Activated T-cell treated with anti-CD3 and anti-CD28 coated beads, Interleukin-2, amount 50 U/mL, for 24 hours (primary cell): Measurements from ENCODE around the gene CNTNAP2.

Experiments used
- DNase-seq: peaks from one replicate; pipeline ENCODE4 v3.0.0-alpha.2; 2020
- H3K27ac Mint-ChIP-seq: 2 replicates; pipeline ENCODE4 v1.8.0; 2020; ENCODE audit warnings: mild to moderate bottlenecking, mixed read lengths
- H3K27me3 Mint-ChIP-seq: 2 replicates; pipeline ENCODE4 v1.8.0; 2020; ENCODE audit warnings: mixed read lengths
- H3K36me3 Mint-ChIP-seq: 2 replicates; pipeline ENCODE4 v1.8.0; 2020; ENCODE audit warnings: low read depth, mixed read lengths
- H3K4me1 Mint-ChIP-seq: 2 replicates; pipeline ENCODE4 v1.8.0; 2020; ENCODE audit warnings: low read depth, mixed read lengths
- H3K4me3 Mint-ChIP-seq: 2 replicates; pipeline ENCODE4 v1.8.0; 2020; ENCODE audit warnings: mild to moderate bottlenecking, moderate library complexity, mixed read lengths
- H3K9me3 Mint-ChIP-seq: 2 replicates; pipeline ENCODE4 v1.8.0; 2020; ENCODE audit warnings: mixed read lengths

The CNTNAP2 gene

GRCh38 chr7:147978201-147978600 is 1861.6 kb downstream of the CNTNAP2 start:
- no peak overlapping the region for H3K27ac Mint-ChIP-seq
- no peak for DNase-seq
- no peaks in the 10 kb centered on the region for H3K27me3 Mint-ChIP-seq
- no peaks in the 10 kb centered on the region for H3K9me3 Mint-ChIP-seq
- H3K4me3 Mint-ChIP-seq, result no peak overlapping the region
- H3K4me1 Mint-ChIP-seq, result no peaks in the 10 kb centered on the region
- H3K36me3 Mint-ChIP-seq, result no peaks in the 10 kb centered on the region

- Mint-ChIP-seq H3K36me3 (no peaks in the 10 kb centered on the region), H3K9me3 (no peaks in the 10 kb centered on the region), H3K4me3 (no peak overlapping the region)
Observed at GRCh38 chr7:147978651-147979050, 1862.0 kb downstream of the CNTNAP2 start.

GRCh38 chr7:147980826-147981813 is 1864.5 kb downstream of the CNTNAP2 start:
- no peaks in the 10 kb centered on the region for H3K27me3 Mint-ChIP-seq
- no peak overlapping the region for H3K27ac Mint-ChIP-seq
- no peaks in the 10 kb centered on the region for H3K4me1 Mint-ChIP-seq
- no peaks in the 10 kb centered on the region for H3K36me3 Mint-ChIP-seq
- H3K9me3 Mint-ChIP-seq, result no peaks in the 10 kb centered on the region
- H3K4me3 Mint-ChIP-seq, result no peak overlapping the region
- DNase-seq, result no peak

More at GRCh38 chr7:147978651-147979050, 1862.0 kb downstream of the CNTNAP2 start:
- no peak overlapping the region for H3K27ac Mint-ChIP-seq
- H3K4me1 Mint-ChIP-seq, result no peaks in the 10 kb centered on the region
- no peaks in the 10 kb centered on the region for H3K27me3 Mint-ChIP-seq
- DNase-seq, result no peak

- no peaks in the 10 kb centered on the region for H3K9me3 Mint-ChIP-seq
- no peak overlapping the region for H3K27ac Mint-ChIP-seq
- H3K27me3 Mint-ChIP-seq, result no peaks in the 10 kb centered on the region
- no peaks in the 10 kb centered on the region for H3K36me3 Mint-ChIP-seq
- no peak overlapping the region for H3K4me3 Mint-ChIP-seq
- no peaks in the 10 kb centered on the region for H3K4me1 Mint-ChIP-seq
- DNase-seq, result no peak
Observed at GRCh38 chr7:147982307-147982706, 1865.7 kb downstream of the CNTNAP2 start.

GRCh38 chr7:147984265-147984664 is 1867.7 kb downstream of the CNTNAP2 start:
- no peaks in the 10 kb centered on the region for H3K36me3 Mint-ChIP-seq
- no peak overlapping the region for H3K4me3 Mint-ChIP-seq
- no peaks in the 10 kb centered on the region for H3K4me1 Mint-ChIP-seq
- no peak overlapping the region for H3K27ac Mint-ChIP-seq
- H3K9me3 Mint-ChIP-seq, result no peaks in the 10 kb centered on the region
- DNase-seq, result no peak
- no peaks in the 10 kb centered on the region for H3K27me3 Mint-ChIP-seq

- DNase-seq, result no peak
- Mint-ChIP-seq H3K9me3 (no peaks in the 10 kb centered on the region), H3K36me3 (no peaks in the 10 kb centered on the region), H3K4me1 (no peaks in the 10 kb centered on the region), H3K4me3 (no peak overlapping the region), H3K27ac (no peak overlapping the region), H3K27me3 (no peaks in the 10 kb centered on the region)
Observed at GRCh38 chr7:147990079-147990478, 1873.5 kb downstream of the CNTNAP2 start.

- Mint-ChIP-seq H3K36me3 (no peaks in the 10 kb centered on the region), H3K4me1 (no peaks in the 10 kb centered on the region), H3K9me3 (no peaks in the 10 kb centered on the region), H3K27ac (no peak overlapping the region), H3K4me3 (no peak overlapping the region), H3K27me3 (no peaks in the 10 kb centered on the region)
- DNase-seq, result no peak
Observed at GRCh38 chr7:147990942-147991341, 1874.3 kb downstream of the CNTNAP2 start.

GRCh38 chr7:147992698-147993097 is 1876.1 kb downstream of the CNTNAP2 start:
- Mint-ChIP-seq H3K9me3 (no peaks in the 10 kb centered on the region), H3K4me1 (no peaks in the 10 kb centered on the region), H3K36me3 (no peaks in the 10 kb centered on the region), H3K27ac (no peak overlapping the region), H3K27me3 (no peaks in the 10 kb centered on the region), H3K4me3 (no peak overlapping the region)
- DNase-seq, result no peak

- H3K27me3 Mint-ChIP-seq, result no peaks in the 10 kb centered on the region
Observed at GRCh38 chr7:147997636-147998035, 1881.0 kb downstream of the CNTNAP2 start.

GRCh38 chr7:147999962-148000361 is 1883.4 kb downstream of the CNTNAP2 start:
- H3K36me3 Mint-ChIP-seq, result no peaks in the 10 kb centered on the region
- H3K9me3 Mint-ChIP-seq, result peaks cover 3% of the 10 kb centered on the region
- H3K4me3 Mint-ChIP-seq, result no peak overlapping the region
- H3K27ac Mint-ChIP-seq, result no peak overlapping the region
- H3K4me1 Mint-ChIP-seq, result no peaks in the 10 kb centered on the region
- no peak for DNase-seq
- no peaks in the 10 kb centered on the region for H3K27me3 Mint-ChIP-seq

More at GRCh38 chr7:147997636-147998035, 1881.0 kb downstream of the CNTNAP2 start:
- Mint-ChIP-seq H3K9me3 (peaks cover 3% of the 10 kb centered on the region), H3K36me3 (no peaks in the 10 kb centered on the region), H3K27ac (no peak overlapping the region), H3K4me1 (no peaks in the 10 kb centered on the region), H3K4me3 (no peak overlapping the region)
- DNase-seq, result no peak

- Mint-ChIP-seq H3K27me3 (no peaks in the 10 kb centered on the region), H3K4me3 (no peak overlapping the region), H3K4me1 (no peaks in the 10 kb centered on the region), H3K27ac (no peak overlapping the region), H3K36me3 (no peaks in the 10 kb centered on the region), H3K9me3 (no peaks in the 10 kb centered on the region)
- DNase-seq, result no peak
Observed at GRCh38 chr7:148011753-148012152, 1895.2 kb downstream of the CNTNAP2 start.

GRCh38 chr7:148014001-148014400 is 1897.4 kb downstream of the CNTNAP2 start:
- Mint-ChIP-seq H3K4me3 (no peak overlapping the region), H3K4me1 (no peaks in the 10 kb centered on the region), H3K9me3 (no peaks in the 10 kb centered on the region), H3K36me3 (no peaks in the 10 kb centered on the region), H3K27me3 (no peaks in the 10 kb centered on the region), H3K27ac (no peak overlapping the region)
- no peak for DNase-seq

GRCh38 chr7:148014541-148014940 is 1897.9 kb downstream of the CNTNAP2 start:
- no peaks in the 10 kb centered on the region for H3K4me1 Mint-ChIP-seq
- no peak overlapping the region for H3K4me3 Mint-ChIP-seq

GRCh38 chr7:148017126-148017525 is 1900.5 kb downstream of the CNTNAP2 start:
- DNase-seq, result no peak
- H3K9me3 Mint-ChIP-seq, result no peaks in the 10 kb centered on the region
- no peaks in the 10 kb centered on the region for H3K4me1 Mint-ChIP-seq
- H3K4me3 Mint-ChIP-seq, result no peak overlapping the region
- no peaks in the 10 kb centered on the region for H3K27me3 Mint-ChIP-seq
- no peaks in the 10 kb centered on the region for H3K36me3 Mint-ChIP-seq
- no peak overlapping the region for H3K27ac Mint-ChIP-seq

More at GRCh38 chr7:148014541-148014940, 1897.9 kb downstream of the CNTNAP2 start:
- H3K27ac Mint-ChIP-seq, result no peak overlapping the region
- DNase-seq, result no peak
- H3K9me3 Mint-ChIP-seq, result no peaks in the 10 kb centered on the region
- H3K27me3 Mint-ChIP-seq, result no peaks in the 10 kb centered on the region
- no peaks in the 10 kb centered on the region for H3K36me3 Mint-ChIP-seq

GRCh38 chr7:148020679-148021078 is 1904.1 kb downstream of the CNTNAP2 start:
- no peaks in the 10 kb centered on the region for H3K4me1 Mint-ChIP-seq
- no peak overlapping the region for H3K4me3 Mint-ChIP-seq
- H3K9me3 Mint-ChIP-seq, result no peaks in the 10 kb centered on the region
- DNase-seq, result no peak
- no peaks in the 10 kb centered on the region for H3K36me3 Mint-ChIP-seq
- no peak overlapping the region for H3K27ac Mint-ChIP-seq
- no peaks in the 10 kb centered on the region for H3K27me3 Mint-ChIP-seq
